Fibroblast of the aortic adventitia (primary cell): ENCODE data around the gene PDCL3. TPM values are rescaled to one million over a fixed set of nuclear protein-coding genes. Genes with fewer than 3 reads are reported as not detected.
A peak's percentile ranks its signal among the peaks of the same experiment; 100 is the strongest.

Experiments used
- DNase-seq: peaks from one replicate; pipeline ENCODE4 v3.0.0-alpha.2; 2010; ENCODE audit warnings: low read depth
- H3K4me3 ChIP-seq: 2 replicates; pipeline ENCODE4 v1.5.1; 2011; ENCODE audit warnings: low read depth, mild to moderate bottlenecking, control low read depth, low read length, moderate library complexity
- CTCF ChIP-seq: IDR thresholded peaks from 2 replicates; pipeline ENCODE4 v1.5.1; 2011; ENCODE audit warnings: mild to moderate bottlenecking, low read length, control low read depth, inconsistent platforms; ENCODE audit not compliant: insufficient read depth
- total RNA-seq: library from RNA; depleted of rRNA; stranded (reverse); fragments of >200 nt; gene quantifications from 2 replicates; pipeline ENCODE4 v1.2.3, GENCODE V29; 2012; ENCODE audit warnings: low replicate concordance

The PDCL3 gene
- total RNA-seq, 1 donor, result 15.4 TPM

- no peak for TF ChIP-seq CTCF
- no peak for DNase-seq
These were observed 26.7 kb downstream of the PDCL3 start for GRCh38 chr2:100589527-100589926.

DNA sequence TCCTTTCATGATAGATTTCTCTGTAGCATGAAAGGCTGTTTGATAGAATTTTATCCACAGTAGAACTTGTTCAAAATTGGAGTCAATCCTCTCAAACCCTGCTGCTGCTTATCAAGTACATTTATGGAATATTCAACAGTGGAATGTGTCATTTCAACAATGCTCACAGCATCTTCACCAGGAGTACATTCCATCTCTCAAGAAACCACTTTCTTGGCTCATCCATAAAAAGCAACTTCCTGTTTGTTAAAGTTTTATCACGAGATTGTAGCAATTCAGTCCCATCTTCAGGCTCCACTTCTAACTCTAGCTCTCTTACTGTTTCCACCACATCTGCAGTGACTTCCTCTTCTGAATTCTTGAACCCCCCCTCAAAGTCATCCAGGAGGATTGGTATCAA is 29.4 kb downstream of the PDCL3 start:
- H3K4me3 ChIP-seq, result no peak overlapping the region
- no peak for TF ChIP-seq CTCF
- no peak for DNase-seq

More at GRCh38 chr2:100589527-100589926, 26.7 kb downstream of the PDCL3 start:
- no peak overlapping the region for H3K4me3 ChIP-seq

DNA sequence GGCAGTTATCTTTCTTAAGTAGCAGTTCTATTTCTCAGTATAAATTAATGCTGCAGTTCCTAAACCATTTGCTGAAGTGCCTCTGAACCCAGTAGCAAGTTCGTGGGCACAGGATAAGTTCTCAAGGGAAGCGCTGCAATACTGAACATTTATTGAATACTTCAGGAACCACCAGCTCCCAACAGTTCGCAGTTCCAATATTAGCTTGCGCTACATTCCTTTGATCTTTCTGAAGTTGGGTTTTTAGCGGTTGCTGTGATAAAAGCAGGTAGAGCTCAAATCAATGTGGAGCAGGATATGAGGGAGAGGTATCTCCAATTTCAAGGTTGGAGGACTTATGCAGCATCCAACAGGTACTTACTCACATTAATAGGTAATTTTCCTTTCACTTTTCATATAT is 33.7 kb downstream of the PDCL3 start:
- no peak overlapping the region for H3K4me3 ChIP-seq
- TF ChIP-seq CTCF, result no peak
- DNase-seq, result no peak

GRCh38 chr2:100599566-100599965 is 36.8 kb downstream of the PDCL3 start:
- no peak for DNase-seq

GRCh38 chr2:100601661-100602060 is 38.9 kb downstream of the PDCL3 start:
- no peak for DNase-seq
- H3K4me3 ChIP-seq, result no peak overlapping the region
- TF ChIP-seq CTCF, result no peak

More at GRCh38 chr2:100599566-100599965, 36.8 kb downstream of the PDCL3 start:
- no peak for TF ChIP-seq CTCF
- H3K4me3 ChIP-seq, result no peak overlapping the region

DNA sequence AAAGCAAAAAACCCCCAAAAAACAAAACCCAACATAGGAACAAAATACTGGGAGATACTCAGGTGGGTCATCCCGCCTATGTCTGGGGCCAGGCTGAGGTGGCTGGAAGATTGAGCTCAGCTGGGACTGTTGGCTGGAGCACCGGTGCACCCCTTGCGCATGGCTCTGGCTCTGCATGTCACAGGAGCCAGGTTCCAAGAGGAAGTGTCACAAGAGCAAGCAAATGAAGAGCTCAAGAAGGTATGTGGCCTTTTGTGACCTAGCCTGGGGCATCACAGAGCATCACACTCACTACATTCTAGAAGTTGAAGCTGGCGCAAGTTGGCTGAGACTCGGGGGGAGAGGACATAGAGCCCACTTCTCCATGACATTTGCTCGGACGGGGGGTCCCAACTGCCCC is 40.6 kb downstream of the PDCL3 start:
- no peak for TF ChIP-seq CTCF
- DNase-seq, result no peak
- no peak overlapping the region for H3K4me3 ChIP-seq

DNA sequence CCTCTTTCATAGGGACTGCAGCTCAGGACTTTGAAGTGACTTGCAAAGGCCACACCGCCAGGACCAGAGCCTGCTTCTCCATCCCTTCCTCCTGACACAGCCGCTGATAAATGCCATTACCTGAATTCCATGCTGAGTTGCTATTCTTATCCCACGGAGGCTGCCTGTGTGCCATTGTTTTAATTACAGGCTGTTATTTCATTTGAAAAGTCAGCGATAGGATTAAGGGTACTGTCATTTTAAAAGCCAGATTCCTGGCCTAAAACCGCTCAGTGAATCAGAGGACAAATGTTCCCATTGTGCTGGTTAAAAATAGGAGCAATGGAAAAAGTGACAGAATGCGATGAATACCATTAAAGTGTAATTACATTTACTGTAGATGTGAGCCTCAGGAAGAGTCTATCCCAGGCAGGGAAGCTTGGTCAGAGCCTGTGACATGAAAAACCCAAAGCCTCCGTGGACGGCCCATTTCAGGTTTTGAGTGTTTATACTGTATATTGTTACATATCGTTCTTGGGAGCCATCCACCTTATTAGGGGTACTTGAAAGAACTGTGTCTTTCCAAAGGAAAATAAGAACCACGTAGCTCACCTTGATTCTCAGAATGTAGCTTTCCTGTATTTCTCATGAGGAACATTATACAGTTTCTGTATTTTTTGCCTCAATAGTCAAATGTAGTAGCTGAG is 41.3 kb downstream of the PDCL3 start:
- peak; percentile 47 for DNase-seq
- no peak overlapping the region for H3K4me3 ChIP-seq
- TF ChIP-seq CTCF, result no peak
